Measurements from ENCODE around the gene IFNA21.
"Not testable (repeated sequence)": the region's sequence is repeated elsewhere in the genome, so short reads cannot be mapped to it uniquely, and the experiment has no call there.

Gene IFNA21

GRCh38 chr9:21166560-21166959, at the start of gene IFNA21:
Gene IFNA21, minus strand, starts transcription at chr9:21166660. Its CDS starts 48 bp downstream, at chr9:21166612.
- in situ Hi-C loops (cut with MboI; ENCODE audit: low pct_unique_long_range_greater_than_20kb, low sequenced_read_pairs); DNase-seq: not testable (repeated sequence)

- in situ Hi-C loops (cut with MboI; ENCODE audit: low pct_unique_long_range_greater_than_20kb, low sequenced_read_pairs), result not testable (repeated sequence)
- DNase-seq, result peak; percentile 79
Measured at GRCh38 chr9:21213411-21214326, 47.2 kb upstream of the IFNA21 start.

- in situ Hi-C loops (cut with MboI; ENCODE audit: low pct_unique_long_range_greater_than_20kb, low sequenced_read_pairs); DNase-seq: not testable (repeated sequence)
Measured at GRCh38 chr9:21212160-21212559, 45.7 kb upstream of the IFNA21 start.

- DNase-seq; in situ Hi-C loops (cut with MboI; ENCODE audit: low pct_unique_long_range_greater_than_20kb, low sequenced_read_pairs): not testable (repeated sequence)
Measured at GRCh38 chr9:21210782-21211181, 44.3 kb upstream of the IFNA21 start.

- no peak for DNase-seq
- in situ Hi-C loops (cut with MboI; ENCODE audit: low pct_unique_long_range_greater_than_20kb, low sequenced_read_pairs), result no loop called here
Measured at GRCh38 chr9:21210311-21210710, 43.9 kb upstream of the IFNA21 start.

GRCh38 chr9:21207043-21207442, 40.6 kb upstream of the IFNA21 start, which contains the start of gene IFNA10:
Gene IFNA10, minus strand, starts transcription at chr9:21207143. Its CDS starts 46 bp downstream, at chr9:21207097.
- DNase-seq; in situ Hi-C loops (cut with MboI; ENCODE audit: low pct_unique_long_range_greater_than_20kb, low sequenced_read_pairs): not testable (repeated sequence)

- in situ Hi-C loops (cut with MboI; ENCODE audit: low pct_unique_long_range_greater_than_20kb, low sequenced_read_pairs), result no loop called here
Measured at GRCh38 chr9:21205204-21205603, 38.7 kb upstream of the IFNA21 start.

GRCh38 chr9:21202105-21202504, 35.6 kb upstream of the IFNA21 start, which contains the start of gene IFNA7:
Gene IFNA7, minus strand, starts transcription at chr9:21202205. Its CDS starts 40 bp downstream, at chr9:21202165.
- DNase-seq; in situ Hi-C loops (cut with MboI; ENCODE audit: low pct_unique_long_range_greater_than_20kb, low sequenced_read_pairs): not testable (repeated sequence)

More at GRCh38 chr9:21205204-21205603, 38.7 kb upstream of the IFNA21 start:
- no peak for DNase-seq

GRCh38 chr9:21194867-21195776, 28.7 kb upstream of the IFNA21 start:
- DNase-seq, result peak; percentile 82
- in situ Hi-C loops (cut with MboI; ENCODE audit: low pct_unique_long_range_greater_than_20kb, low sequenced_read_pairs), result not testable (repeated sequence)

- in situ Hi-C loops (cut with MboI; ENCODE audit: low pct_unique_long_range_greater_than_20kb, low sequenced_read_pairs); DNase-seq: not testable (repeated sequence)
Measured at GRCh38 chr9:21187487-21187886, 21.0 kb upstream of the IFNA21 start, which contains the start of gene IFNA4. Gene IFNA4, minus strand, starts transcription at chr9:21187587. Its CDS starts 56 bp downstream, at chr9:21187531.

GRCh38 chr9:21182810-21183736, 16.6 kb upstream of the IFNA21 start:
- in situ Hi-C loops (cut with MboI; ENCODE audit: low pct_unique_long_range_greater_than_20kb, low sequenced_read_pairs), result not testable (repeated sequence)
- DNase-seq, result peak; percentile 87

GRCh38 chr9:21174671-21175070, 8.2 kb upstream of the IFNA21 start:
- in situ Hi-C loops (cut with MboI; ENCODE audit: low pct_unique_long_range_greater_than_20kb, low sequenced_read_pairs), result no loop called here
- no peak for DNase-seq

GRCh38 chr9:21172156-21172555, 5.7 kb upstream of the IFNA21 start:
- DNase-seq, result no peak
- in situ Hi-C loops (cut with MboI; ENCODE audit: low pct_unique_long_range_greater_than_20kb, low sequenced_read_pairs), result no loop called here

- no peak for DNase-seq
- in situ Hi-C loops (cut with MboI; ENCODE audit: low pct_unique_long_range_greater_than_20kb, low sequenced_read_pairs), result no loop called here
Measured at GRCh38 chr9:21171351-21171750, 4.9 kb upstream of the IFNA21 start.

GRCh38 chr9:21165516-21165915, 944 bp downstream of the IFNA21 start:
- no peak for DNase-seq
- in situ Hi-C loops (cut with MboI; ENCODE audit: low pct_unique_long_range_greater_than_20kb, low sequenced_read_pairs), result no loop called here

GRCh38 chr9:21160178-21160577, 6.3 kb downstream of the IFNA21 start:
- DNase-seq, result peak; percentile 89
- in situ Hi-C loops (cut with MboI; ENCODE audit: low pct_unique_long_range_greater_than_20kb, low sequenced_read_pairs), result no loop called here

- in situ Hi-C loops (cut with MboI; ENCODE audit: low pct_unique_long_range_greater_than_20kb, low sequenced_read_pairs), result no loop called here
- no peak for DNase-seq
Measured at GRCh38 chr9:21155501-21155900, 11.0 kb downstream of the IFNA21 start.

- in situ Hi-C loops (cut with MboI; ENCODE audit: low pct_unique_long_range_greater_than_20kb, low sequenced_read_pairs), result no loop called here
- DNase-seq, result peak; percentile 75
Measured at GRCh38 chr9:21154018-21154608, 12.3 kb downstream of the IFNA21 start.
